ENCODE results near the gene DMBX1. TPM values are rescaled to one million over a fixed set of nuclear protein-coding genes. Genes with fewer than 3 reads are reported as not detected.

DMBX1 gene
- total and polyA plus RNA-seq, 7 donors = not detected

DNA sequence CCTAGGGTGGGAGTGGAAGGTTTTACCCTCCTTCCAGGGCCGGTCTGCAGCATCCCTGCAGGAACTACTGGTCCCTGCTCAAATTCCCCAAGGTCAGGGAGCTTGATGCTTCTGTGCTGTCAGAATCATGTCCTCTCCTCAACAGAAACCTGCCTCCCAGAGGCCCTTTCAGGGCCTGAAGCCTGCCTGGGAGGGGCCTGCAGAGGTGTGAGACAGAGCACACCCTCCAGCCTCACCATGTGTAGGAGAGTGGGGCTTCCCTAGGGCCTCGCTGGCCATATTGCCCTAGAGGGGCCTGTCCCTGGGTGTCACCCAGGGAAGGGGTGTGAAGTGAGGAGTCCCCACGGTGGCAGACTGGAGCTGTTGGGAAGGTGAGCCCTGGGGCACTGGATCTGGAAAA, 40.7 kb downstream of the DMBX1 start:
- no peaks in the 10 kb centered on the region for H3K9me3 ChIP-seq
- DNase-seq = no peak
- no peaks in the 10 kb centered on the region for H3K36me3 ChIP-seq
- no peak overlapping the region for H3K27ac ChIP-seq
- TF ChIP-seq EP300 (IDR thresholded peaks at IDR 0.05) = no peak
- TF ChIP-seq POLR2AphosphoS5 (IDR thresholded peaks at IDR 0.05) = no peak
- H3K4me3 ChIP-seq = no peak overlapping the region
- 63 to 72% methylated on average over 3 of the region's 3 CpGs for WGBS, 2 donors
- intact Hi-C loops (cut with DNase I) = no loop called here
- peaks cover 0 to 10% (median 6%) of the 10 kb centered on the region in 4 donors for H3K4me1 ChIP-seq
- H3K27me3 ChIP-seq = peaks cover 0 to 36% (median 11%) of the 10 kb centered on the region in 3 donors

GRCh38 chr1:46530791-46531409, 41.3 kb downstream of the DMBX1 start:
- intact Hi-C loops (cut with DNase I) = no loop called here
- Histone ChIP-seq H3K9me3 (no peaks in the 10 kb centered on the region), H3K4me1 (peaks cover 0 to 10% (median 6%) of the 10 kb centered on the region in 4 donors), H3K27ac (no peak overlapping the region), H3K27me3 (peaks cover 0 to 32% (median 11%) of the 10 kb centered on the region in 3 donors), H3K36me3 (no peaks in the 10 kb centered on the region), H3K4me3 (no peak overlapping the region)
- no peak for DNase-seq
- WGBS, 2 donors = 34 to 62% methylated on average over 6 of the region's 6 CpGs
- TF ChIP-seq EP300 (IDR thresholded peaks at IDR 0.05) (no peak), POLR2AphosphoS5 (IDR thresholded peaks at IDR 0.05) (no peak), POLR2A (IDR thresholded peaks at IDR 0.05) (no peak), CTCF (IDR thresholded peaks at IDR 0.05) (no peak)

DNA sequence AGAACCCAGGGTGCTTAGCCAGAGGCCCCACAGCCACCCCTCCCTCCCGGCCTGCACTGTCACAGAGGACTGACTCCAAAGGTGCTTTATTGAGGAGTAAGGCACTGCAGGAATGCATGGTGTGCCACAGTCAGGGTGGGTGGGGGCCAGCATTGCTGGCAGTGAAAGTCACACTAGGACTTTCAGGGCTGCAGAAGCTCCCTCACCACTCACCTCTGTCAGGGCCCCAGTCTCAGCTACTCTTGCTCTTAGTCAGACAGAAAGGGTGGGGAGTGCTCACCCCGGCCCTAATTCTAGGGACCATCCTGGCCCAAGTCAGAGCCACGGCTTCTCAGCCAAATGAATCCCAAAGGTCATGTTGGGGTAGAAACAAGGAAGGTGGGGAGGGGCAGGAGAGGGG, 42.5 kb downstream of the DMBX1 start:
- Histone ChIP-seq H3K4me3 (no peak overlapping the region), H3K27ac (no peak overlapping the region), H3K4me1 (peaks cover 0 to 10% (median 6%) of the 10 kb centered on the region in 4 donors), H3K27me3 (peaks cover 0 to 21% (median 5%) of the 10 kb centered on the region in 3 donors), H3K9me3 (no peaks in the 10 kb centered on the region), H3K36me3 (no peaks in the 10 kb centered on the region)
- 41 to 70% methylated on average over 3 of the region's 3 CpGs for WGBS, 2 donors
- intact Hi-C loops (cut with DNase I) = loop anchor here (2.0 kb wide), 1 partner anchor 193 kb away; no protein-coding TSS in a partner anchor
- TF ChIP-seq POLR2A (IDR thresholded peaks at IDR 0.05) (no peak), CTCF (IDR thresholded peaks at IDR 0.05) (no peak), EP300 (IDR thresholded peaks at IDR 0.05) (no peak)
- DNase-seq = no peak

DNA sequence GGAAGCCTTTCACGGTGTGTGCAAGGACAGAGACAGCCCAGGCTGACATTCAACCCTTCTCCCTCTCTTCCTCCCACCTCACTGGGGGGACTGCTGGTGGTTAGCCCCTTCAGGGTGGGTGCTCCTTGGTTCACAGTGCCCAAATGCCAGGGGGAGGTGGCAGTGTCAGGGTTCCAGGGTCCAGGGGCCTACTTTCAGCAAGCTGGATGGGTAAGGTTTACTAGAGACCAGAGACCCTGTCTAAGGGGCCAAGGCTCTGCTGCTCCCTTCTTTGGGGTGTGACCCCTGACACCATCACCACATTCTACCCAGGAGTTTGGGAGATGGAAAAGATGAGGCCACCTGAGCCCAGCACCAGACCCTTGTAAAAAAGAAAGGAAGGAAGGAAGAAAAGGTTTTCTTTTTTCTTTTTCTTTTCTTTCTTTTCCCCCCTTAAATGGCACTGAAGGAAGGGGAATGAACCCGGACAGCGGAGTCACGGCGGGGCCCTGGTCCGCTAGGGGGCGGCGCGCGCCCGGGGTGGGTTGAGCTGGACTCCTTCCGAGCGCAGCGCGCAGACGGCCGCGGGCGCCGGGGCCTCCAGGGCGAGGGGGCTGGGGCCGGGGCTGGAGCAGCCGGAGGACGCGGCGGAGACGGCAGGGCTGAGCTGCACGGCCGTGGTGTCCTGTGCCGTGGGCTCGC, 43.0 kb downstream of the DMBX1 start:
- intact Hi-C loops (cut with DNase I) = loop anchor here (2.0 kb wide), 1 partner anchor 192 kb away; no protein-coding TSS in a partner anchor
- no peaks in the 10 kb centered on the region for H3K36me3 ChIP-seq
- 1% methylated on average over 31 of the region's 31 CpGs for WGBS, 2 donors
- peaks cover 0 to 20% (median 5%) of the 10 kb centered on the region in 3 donors for H3K27me3 ChIP-seq
- peak overlapping the region in 3 of 4 donors; percentile 42 to 51 (median 50) for H3K4me3 ChIP-seq
- peak; percentile 19 to 62 (median 50) for TF ChIP-seq CTCF (IDR thresholded peaks at IDR 0.05)
- TF ChIP-seq POLR2A (IDR thresholded peaks at IDR 0.05) = no peak
- no peak for TF ChIP-seq EP300 (IDR thresholded peaks at IDR 0.05)
- peak in 2 of 4 donors; percentile 23 to 37 for TF ChIP-seq POLR2AphosphoS5 (IDR thresholded peaks at IDR 0.05)
- H3K27ac ChIP-seq = peak overlapping the region; percentile 73 to 84 (median 82)
- H3K9me3 ChIP-seq = no peaks in the 10 kb centered on the region
- peak; percentile 80 for DNase-seq
- H3K4me1 ChIP-seq = peaks cover 0 to 10% (median 6%) of the 10 kb centered on the region in 4 donors

DNA sequence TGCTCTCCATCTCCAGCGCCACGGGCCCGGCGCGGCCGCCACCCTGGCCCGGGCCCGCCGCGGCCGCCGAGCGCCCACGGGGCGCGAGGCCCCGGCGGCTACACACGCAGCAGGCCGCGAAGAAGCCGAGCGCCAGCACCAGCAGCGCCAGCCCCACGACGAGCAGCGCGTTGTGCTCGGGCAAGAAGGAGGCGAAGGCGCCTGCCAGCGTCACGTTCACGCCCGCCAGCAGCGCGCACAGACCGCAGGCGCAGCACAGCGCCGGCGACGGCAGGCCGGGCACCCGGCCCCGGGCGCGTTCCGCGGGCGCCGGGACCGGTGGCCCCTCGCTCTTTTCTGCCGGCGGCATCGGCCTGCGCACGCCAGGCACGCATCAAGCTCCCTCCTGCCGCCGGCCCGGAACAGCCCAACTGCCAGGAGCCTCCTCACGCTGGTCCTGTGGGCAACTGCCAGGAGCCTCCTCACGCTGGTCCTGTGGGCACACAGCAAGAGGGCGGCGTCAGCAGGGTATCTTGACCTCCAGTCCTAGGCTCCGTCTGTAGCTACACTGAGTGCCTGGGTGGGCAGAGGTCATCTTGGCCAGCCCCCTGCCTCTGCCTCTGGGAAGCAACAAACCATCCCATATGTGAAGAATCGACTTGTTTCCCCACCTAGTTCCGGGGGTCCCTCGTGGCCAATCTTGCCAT, 43.7 kb downstream of the DMBX1 start:
- Histone ChIP-seq H3K4me3 (peak overlapping the region in 3 of 4 donors; percentile 42 to 51 (median 50)), H3K27ac (peak overlapping the region; percentile 73 to 84 (median 82)), H3K4me1 (peaks cover 0 to 10% (median 6%) of the 10 kb centered on the region in 4 donors), H3K36me3 (no peaks in the 10 kb centered on the region), H3K9me3 (no peaks in the 10 kb centered on the region), H3K27me3 (peaks cover 0 to 19% (median 4%) of the 10 kb centered on the region in 3 donors)
- intact Hi-C loops (cut with DNase I) = loop anchor here (2.0 kb wide), 1 partner anchor 191 kb away; no protein-coding TSS in a partner anchor
- DNase-seq = no peak
- WGBS, 2 donors = 4 to 5% methylated on average over 71 of the region's 71 CpGs
- TF ChIP-seq CTCF (IDR thresholded peaks at IDR 0.05) (no peak), POLR2AphosphoS5 (IDR thresholded peaks at IDR 0.05) (no peak), POLR2A (IDR thresholded peaks at IDR 0.05) (no peak), EP300 (IDR thresholded peaks at IDR 0.05) (no peak)

Measured in sigmoid colon (tissue), 7 donors.